ENCODE results near the gene MRPS25. TPM values are rescaled to one million over a fixed set of nuclear protein-coding genes. Genes with fewer than 3 reads are reported as not detected.

Gene MRPS25
- total and polyA plus RNA-seq, 2 experiments from 2014 or later: 47.9 to 75.0 TPM

DNA sequence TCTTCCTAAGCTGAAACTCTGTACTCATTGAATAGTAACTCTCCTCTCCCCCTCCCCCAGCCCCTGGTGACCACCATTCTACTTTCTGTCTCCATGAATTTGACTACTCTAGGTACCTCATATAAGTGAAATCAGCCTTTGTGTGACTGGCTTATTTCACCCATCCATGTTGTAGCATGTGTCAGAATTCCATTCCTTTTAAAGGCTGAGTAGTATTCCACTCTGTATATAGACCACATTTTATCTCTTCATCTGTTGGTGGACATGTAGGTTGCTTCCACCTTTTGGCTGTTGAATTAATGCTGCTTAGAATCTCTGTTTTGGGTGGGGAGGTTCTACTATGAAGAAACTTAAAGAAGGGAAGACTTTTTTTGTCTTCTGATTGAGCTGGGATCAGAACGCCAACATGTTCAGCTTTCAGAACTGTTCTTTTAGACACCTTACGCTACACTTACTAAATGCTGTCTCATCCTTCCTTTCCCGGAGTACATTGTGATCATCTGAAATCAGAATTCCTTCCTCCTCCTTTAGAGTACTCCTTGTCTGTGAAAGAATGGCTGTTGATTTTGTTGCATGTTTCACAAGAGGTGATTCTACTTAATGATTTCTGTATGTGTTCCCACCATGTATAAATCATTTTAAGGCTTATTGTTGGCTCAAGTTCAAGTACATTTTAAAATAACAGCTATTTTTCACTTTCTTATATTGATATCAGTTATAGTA lies 50.3 kb downstream of the MRPS25 start (continued):
- TF ChIP-seq, protein P1, sequence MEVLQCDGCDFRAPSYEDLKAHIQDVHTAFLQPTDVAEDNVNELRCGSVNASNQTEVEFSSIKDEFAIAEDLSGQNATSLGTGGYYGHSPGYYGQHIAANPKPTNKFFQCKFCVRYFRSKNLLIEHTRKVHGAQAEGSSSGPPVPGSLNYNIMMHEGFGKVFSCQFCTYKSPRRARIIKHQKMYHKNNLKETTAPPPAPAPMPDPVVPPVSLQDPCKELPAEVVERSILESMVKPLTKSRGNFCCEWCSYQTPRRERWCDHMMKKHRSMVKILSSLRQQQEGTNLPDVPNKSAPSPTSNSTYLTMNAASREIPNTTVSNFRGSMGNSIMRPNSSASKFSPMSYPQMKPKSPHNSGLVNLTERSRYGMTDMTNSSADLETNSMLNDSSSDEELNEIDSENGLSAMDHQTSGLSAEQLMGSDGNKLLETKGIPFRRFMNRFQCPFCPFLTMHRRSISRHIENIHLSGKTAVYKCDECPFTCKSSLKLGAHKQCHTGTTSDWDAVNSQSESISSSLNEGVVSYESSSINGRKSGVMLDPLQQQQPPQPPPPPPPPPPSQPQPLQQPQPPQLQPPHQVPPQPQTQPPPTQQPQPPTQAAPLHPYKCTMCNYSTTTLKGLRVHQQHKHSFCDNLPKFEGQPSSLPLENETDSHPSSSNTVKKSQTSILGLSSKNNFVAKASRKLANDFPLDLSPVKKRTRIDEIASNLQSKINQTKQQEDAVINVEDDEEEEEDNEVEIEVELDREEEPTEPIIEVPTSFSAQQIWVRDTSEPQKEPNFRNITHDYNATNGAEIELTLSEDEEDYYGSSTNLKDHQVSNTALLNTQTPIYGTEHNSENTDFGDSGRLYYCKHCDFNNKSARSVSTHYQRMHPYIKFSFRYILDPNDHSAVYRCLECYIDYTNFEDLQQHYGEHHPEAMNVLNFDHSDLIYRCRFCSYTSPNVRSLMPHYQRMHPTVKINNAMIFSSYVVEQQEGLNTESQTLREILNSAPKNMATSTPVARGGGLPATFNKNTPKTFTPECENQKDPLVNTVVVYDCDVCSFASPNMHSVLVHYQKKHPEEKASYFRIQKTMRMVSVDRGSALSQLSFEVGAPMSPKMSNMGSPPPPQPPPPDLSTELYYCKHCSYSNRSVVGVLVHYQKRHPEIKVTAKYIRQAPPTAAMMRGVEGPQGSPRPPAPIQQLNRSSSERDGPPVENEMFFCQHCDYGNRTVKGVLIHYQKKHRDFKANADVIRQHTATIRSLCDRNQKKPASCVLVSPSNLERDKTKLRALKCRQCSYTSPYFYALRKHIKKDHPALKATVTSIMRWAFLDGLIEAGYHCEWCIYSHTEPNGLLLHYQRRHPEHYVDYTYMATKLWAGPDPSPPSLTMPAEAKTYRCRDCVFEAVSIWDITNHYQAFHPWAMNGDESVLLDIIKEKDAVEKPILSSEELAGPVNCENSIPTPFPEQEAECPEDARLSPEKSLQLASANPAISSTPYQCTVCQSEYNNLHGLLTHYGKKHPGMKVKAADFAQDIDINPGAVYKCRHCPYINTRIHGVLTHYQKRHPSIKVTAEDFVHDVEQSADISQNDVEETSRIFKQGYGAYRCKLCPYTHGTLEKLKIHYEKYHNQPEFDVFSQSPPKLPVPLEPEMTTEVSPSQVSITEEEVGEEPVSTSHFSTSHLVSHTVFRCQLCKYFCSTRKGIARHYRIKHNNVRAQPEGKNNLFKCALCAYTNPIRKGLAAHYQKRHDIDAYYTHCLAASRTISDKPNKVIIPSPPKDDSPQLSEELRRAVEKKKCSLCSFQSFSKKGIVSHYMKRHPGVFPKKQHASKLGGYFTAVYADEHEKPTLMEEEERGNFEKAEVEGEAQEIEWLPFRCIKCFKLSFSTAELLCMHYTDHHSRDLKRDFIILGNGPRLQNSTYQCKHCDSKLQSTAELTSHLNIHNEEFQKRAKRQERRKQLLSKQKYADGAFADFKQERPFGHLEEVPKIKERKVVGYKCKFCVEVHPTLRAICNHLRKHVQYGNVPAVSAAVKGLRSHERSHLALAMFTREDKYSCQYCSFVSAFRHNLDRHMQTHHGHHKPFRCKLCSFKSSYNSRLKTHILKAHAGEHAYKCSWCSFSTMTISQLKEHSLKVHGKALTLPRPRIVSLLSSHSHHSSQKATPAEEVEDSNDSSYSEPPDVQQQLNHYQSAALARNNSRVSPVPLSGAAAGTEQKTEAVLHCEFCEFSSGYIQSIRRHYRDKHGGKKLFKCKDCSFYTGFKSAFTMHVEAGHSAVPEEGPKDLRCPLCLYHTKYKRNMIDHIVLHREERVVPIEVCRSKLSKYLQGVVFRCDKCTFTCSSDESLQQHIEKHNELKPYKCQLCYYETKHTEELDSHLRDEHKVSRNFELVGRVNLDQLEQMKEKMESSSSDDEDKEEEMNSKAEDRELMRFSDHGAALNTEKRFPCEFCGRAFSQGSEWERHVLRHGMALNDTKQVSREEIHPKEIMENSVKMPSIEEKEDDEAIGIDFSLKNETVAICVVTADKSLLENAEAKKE (CRISPR knock-in tag; IDR thresholded peaks at IDR 0.05): no peak
- TF ChIP-seq, protein P2, sequence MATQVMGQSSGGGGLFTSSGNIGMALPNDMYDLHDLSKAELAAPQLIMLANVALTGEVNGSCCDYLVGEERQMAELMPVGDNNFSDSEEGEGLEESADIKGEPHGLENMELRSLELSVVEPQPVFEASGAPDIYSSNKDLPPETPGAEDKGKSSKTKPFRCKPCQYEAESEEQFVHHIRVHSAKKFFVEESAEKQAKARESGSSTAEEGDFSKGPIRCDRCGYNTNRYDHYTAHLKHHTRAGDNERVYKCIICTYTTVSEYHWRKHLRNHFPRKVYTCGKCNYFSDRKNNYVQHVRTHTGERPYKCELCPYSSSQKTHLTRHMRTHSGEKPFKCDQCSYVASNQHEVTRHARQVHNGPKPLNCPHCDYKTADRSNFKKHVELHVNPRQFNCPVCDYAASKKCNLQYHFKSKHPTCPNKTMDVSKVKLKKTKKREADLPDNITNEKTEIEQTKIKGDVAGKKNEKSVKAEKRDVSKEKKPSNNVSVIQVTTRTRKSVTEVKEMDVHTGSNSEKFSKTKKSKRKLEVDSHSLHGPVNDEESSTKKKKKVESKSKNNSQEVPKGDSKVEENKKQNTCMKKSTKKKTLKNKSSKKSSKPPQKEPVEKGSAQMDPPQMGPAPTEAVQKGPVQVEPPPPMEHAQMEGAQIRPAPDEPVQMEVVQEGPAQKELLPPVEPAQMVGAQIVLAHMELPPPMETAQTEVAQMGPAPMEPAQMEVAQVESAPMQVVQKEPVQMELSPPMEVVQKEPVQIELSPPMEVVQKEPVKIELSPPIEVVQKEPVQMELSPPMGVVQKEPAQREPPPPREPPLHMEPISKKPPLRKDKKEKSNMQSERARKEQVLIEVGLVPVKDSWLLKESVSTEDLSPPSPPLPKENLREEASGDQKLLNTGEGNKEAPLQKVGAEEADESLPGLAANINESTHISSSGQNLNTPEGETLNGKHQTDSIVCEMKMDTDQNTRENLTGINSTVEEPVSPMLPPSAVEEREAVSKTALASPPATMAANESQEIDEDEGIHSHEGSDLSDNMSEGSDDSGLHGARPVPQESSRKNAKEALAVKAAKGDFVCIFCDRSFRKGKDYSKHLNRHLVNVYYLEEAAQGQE (IDR thresholded peaks at IDR 0.05; ENCODE audit: unreplicated experiment): no peak
- TF ChIP-seq CREB1 (CRISPR knock-in tag; IDR thresholded peaks at IDR 0.05; ENCODE audit: low read depth) (no peak), STAT1 (IDR thresholded peaks at IDR 0.05; ENCODE audit: unreplicated experiment) (no peak)

DNA sequence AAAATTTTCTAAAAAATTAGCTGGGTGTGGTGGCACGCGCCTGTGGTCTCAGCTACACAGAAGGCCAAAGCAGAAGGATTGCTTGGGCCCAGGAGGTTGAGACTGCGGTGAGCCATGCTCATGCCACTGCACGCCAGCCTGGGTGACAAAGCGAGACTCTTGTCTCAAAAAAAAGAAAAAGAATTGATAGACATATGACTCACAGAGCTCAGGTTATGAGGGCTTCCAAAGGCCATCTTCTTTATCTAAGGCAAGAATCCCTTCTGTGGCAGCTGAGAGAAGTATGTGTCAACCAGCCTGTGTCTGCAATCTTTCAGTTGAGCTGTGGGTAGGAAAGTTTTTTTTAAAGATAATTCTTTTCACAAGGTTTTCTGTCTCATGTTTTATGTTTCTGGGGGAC lies 53.9 kb downstream of the MRPS25 start:
- Histone ChIP-seq H3K27me3 (ENCODE audit: insufficient read depth) (no peaks in the 10 kb centered on the region), H3K9me2 (ENCODE audit: insufficient read depth) (no peaks in the 10 kb centered on the region), H3K4me1 (ENCODE audit: insufficient read depth) (no peaks in the 10 kb centered on the region), H3F3A (replicated peaks; ENCODE audit: low read depth) (no peaks in the 10 kb centered on the region), H3K79me2 (replicated peaks; ENCODE audit: insufficient read depth) (peaks cover 3% of the 10 kb centered on the region; the same call in 1 of the 2 replicates), H3K4me2 (no peak overlapping the region), H3K27ac (ENCODE audit: low read depth) (no peak overlapping the region), H3K4me3 (no peak overlapping the region), H2AFZ (no peak overlapping the region), H4K20me1 (replicated peaks; ENCODE audit: insufficient read depth) (peaks cover 40% of the 10 kb centered on the region), H3K36me3 (ENCODE audit: insufficient read depth) (peaks cover 22% of the 10 kb centered on the region; the same call in 1 of the 2 replicates)
- Mint-ChIP-seq H3K27me3 (ENCODE audit: insufficient read depth, low read depth, poor library complexity) (no peaks in the 10 kb centered on the region), H3K4me3 (no peak overlapping the region), H3K36me3 (ENCODE audit: low read depth) (peaks cover 37% of the 10 kb centered on the region), H3K9me3 (no peaks in the 10 kb centered on the region), H3K27ac (no peak overlapping the region), H3K4me1 (no peaks in the 10 kb centered on the region)
- ATAC-seq: no peak
- no peak for DNase-seq (ENCODE audit: low spot score)
- TF ChIP-seq ZNF114 (CRISPR knock-in tag; IDR thresholded peaks at IDR 0.05) (no peak), STAT1 (IDR thresholded peaks at IDR 0.05; ENCODE audit: unreplicated experiment) (no peak)
- TF ChIP-seq, protein P3, sequence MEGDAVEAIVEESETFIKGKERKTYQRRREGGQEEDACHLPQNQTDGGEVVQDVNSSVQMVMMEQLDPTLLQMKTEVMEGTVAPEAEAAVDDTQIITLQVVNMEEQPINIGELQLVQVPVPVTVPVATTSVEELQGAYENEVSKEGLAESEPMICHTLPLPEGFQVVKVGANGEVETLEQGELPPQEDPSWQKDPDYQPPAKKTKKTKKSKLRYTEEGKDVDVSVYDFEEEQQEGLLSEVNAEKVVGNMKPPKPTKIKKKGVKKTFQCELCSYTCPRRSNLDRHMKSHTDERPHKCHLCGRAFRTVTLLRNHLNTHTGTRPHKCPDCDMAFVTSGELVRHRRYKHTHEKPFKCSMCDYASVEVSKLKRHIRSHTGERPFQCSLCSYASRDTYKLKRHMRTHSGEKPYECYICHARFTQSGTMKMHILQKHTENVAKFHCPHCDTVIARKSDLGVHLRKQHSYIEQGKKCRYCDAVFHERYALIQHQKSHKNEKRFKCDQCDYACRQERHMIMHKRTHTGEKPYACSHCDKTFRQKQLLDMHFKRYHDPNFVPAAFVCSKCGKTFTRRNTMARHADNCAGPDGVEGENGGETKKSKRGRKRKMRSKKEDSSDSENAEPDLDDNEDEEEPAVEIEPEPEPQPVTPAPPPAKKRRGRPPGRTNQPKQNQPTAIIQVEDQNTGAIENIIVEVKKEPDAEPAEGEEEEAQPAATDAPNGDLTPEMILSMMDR (conservative IDR thresholded peaks at IDR 0.05; ENCODE audit: low read depth in 2 of 2): no peak
- TF ChIP-seq, protein P2 (IDR thresholded peaks at IDR 0.05; ENCODE audit: unreplicated experiment): no peak

Measured in GM23338 (cell line).